Endothelial cell of umbilical vein (primary cell): ENCODE results near the gene CALML5. TPM values are rescaled to one million over a fixed set of nuclear protein-coding genes. Genes with fewer than 3 reads are reported as not detected.

ENCODE experiments used
- BruUV-seq: library from RNA; stranded (reverse); fragments of 400-500 nt; replicated peaks from 2 replicates; lab custom pipeline; 2021; lab: Mats Ljungman, UMichigan
- CTCF ChIA-PET: fragments of 300-600, 350-600 bp; sonication (Branson Sonifier 250); formaldehyde crosslinking; loops from one replicate; lab custom pipeline; 2021; ENCODE audit warnings: antibody characterized with exemption, inconsistent platforms; lab: Charles Lee
- POLR2A ChIA-PET: fragments of 300-600, 350-600 bp; sonication (Branson Sonifier 250); formaldehyde crosslinking; loops from one replicate; lab custom pipeline; 2021; ENCODE audit warnings: antibody characterized with exemption, inconsistent platforms; lab: Charles Lee
- DNase-seq: peaks from one replicate; pipeline ENCODE4 v3.0.0-alpha.2; 2011; ENCODE audit warnings: low read depth, low spot score
- FAIRE-seq: peaks from 2 replicates; lab custom pipeline; 2011; peaks lifted over from hg19 to GRCh38; lab: Jason Lieb, UNC
- H2AFZ ChIP-seq: 2 replicates; pipeline ENCODE4 v1.6.0; 2012; ENCODE audit warnings: low read depth, low read length, control low read depth, inconsistent platforms
- H3K27ac ChIP-seq: 2 replicates; pipeline ENCODE4 v1.5.1; 2011; ENCODE audit warnings: low read depth, mild to moderate bottlenecking, control low read depth, low read length, moderate library complexity; ENCODE audit not compliant: insufficient read depth
- H3K27me3 ChIP-seq, 2 experiments: 2 replicates each; pipeline versions ENCODE4 v1.6.0 to v1.6.1; 2011; ENCODE audit warnings: low read length in 2 of 2, mixed read lengths in 1 of 2; ENCODE audit not compliant: control insufficient read depth in 2 of 2, insufficient read depth in 2 of 2
- H3K36me3 ChIP-seq, 2 experiments: 2 replicates in 1 of 2; 3 replicates in 1 of 2; pipeline ENCODE4 v1.5.1; 2011; ENCODE audit warnings: low read length in 2 of 2, mild to moderate bottlenecking in 1 of 2, moderate library complexity in 1 of 2; ENCODE audit not compliant: control insufficient read depth in 2 of 2, insufficient read depth in 2 of 2; ENCODE audit errors: extremely low read depth in 1 of 2
- H3K4me1 ChIP-seq: 3 replicates; pipeline ENCODE4 v1.5.1; 2011; ENCODE audit warnings: mild to moderate bottlenecking, low read length; ENCODE audit not compliant: control insufficient read depth, insufficient read depth; ENCODE audit errors: extremely low read depth
- H3K4me2 ChIP-seq: 2 replicates; pipeline ENCODE4 v1.6.1; 2011; ENCODE audit warnings: low read length, control low read depth, mixed read lengths; ENCODE audit not compliant: insufficient read depth
- H3K4me3 ChIP-seq, 3 experiments: fragments of 200-600 bp in 1 of 3; sonication (generic), shearing (Covaris generic) in 1 of 3; replicated peaks in 1 of 3; 2 replicates each; pipeline ENCODE4 v1.5.1; 2011 to 2016; ENCODE audit warnings: control low read depth in 3 of 3, low read length in 3 of 3, mild to moderate bottlenecking in 2 of 3, inconsistent platforms in 1 of 3, low read depth in 1 of 3, moderate library complexity in 1 of 3; ENCODE audit not compliant: insufficient read depth in 1 of 3
- H3K79me2 ChIP-seq: 2 replicates; pipeline ENCODE4 v1.6.0; 2012; ENCODE audit warnings: low read length, inconsistent platforms; ENCODE audit not compliant: control insufficient read depth, insufficient read depth
- H3K9ac ChIP-seq: replicated peaks from 2 replicates; pipeline ENCODE3; 2011; ENCODE audit warnings: low read length, control low read depth; ENCODE audit not compliant: insufficient read depth; ENCODE audit errors: extremely low read depth
- H3K9me1 ChIP-seq: replicated peaks from 3 replicates; pipeline ENCODE4 v1.6.0; 2011; ENCODE audit warnings: mild to moderate bottlenecking, low read length; ENCODE audit not compliant: control insufficient read depth, insufficient read depth; ENCODE audit errors: extremely low read depth
- H3K9me3 ChIP-seq: replicated peaks from 2 replicates; pipeline ENCODE4 v1.5.1; 2012; ENCODE audit warnings: low read length, inconsistent platforms; ENCODE audit not compliant: control insufficient read depth, insufficient read depth
- H4K20me1 ChIP-seq: replicated peaks from 2 replicates; pipeline ENCODE3; 2011; ENCODE audit warnings: mild to moderate bottlenecking, low read length; ENCODE audit not compliant: control insufficient read depth, insufficient read depth; ENCODE audit errors: extremely low read depth
- CTCF ChIP-seq, 2 donors: IDR thresholded peaks; 1 replicate in 1 of 2; 2 replicates in 1 of 2; pipeline ENCODE4 v1.5.1; 2011; ENCODE audit warnings: low read length in 2 of 2, mild to moderate bottlenecking in 2 of 2, moderate library complexity in 2 of 2, control low read depth in 1 of 2, inconsistent platforms in 1 of 2, low read depth in 1 of 2; ENCODE audit not compliant: insufficient read depth in 1 of 2; ENCODE audit errors: extremely low read depth in 1 of 2
- EZH2 ChIP-seq: IDR thresholded peaks from 2 replicates; pipeline ENCODE4 v1.6.1; 2012; ENCODE audit warnings: borderline replicate concordance, low read depth, mild to moderate bottlenecking, moderate library complexity, low read length, inconsistent platforms; ENCODE audit not compliant: severe bottlenecking
- FOS ChIP-seq: IDR thresholded peaks from 2 replicates; pipeline ENCODE4 v1.6.1; 2011; ENCODE audit warnings: mild to moderate bottlenecking, low read length, moderate library complexity, borderline replicate concordance; ENCODE audit not compliant: insufficient read depth
- GATA2 ChIP-seq: IDR thresholded peaks from 2 replicates; pipeline ENCODE4 v1.7.0; 2011; ENCODE audit warnings: low read depth, mild to moderate bottlenecking, moderate library complexity, mixed read lengths, low read length; ENCODE audit not compliant: insufficient read length, insufficient read depth
- JUN ChIP-seq: IDR thresholded peaks from 2 replicates; pipeline ENCODE4 v1.6.1; 2011; ENCODE audit warnings: borderline replicate concordance, low read depth; ENCODE audit not compliant: insufficient read length, insufficient read depth
- MYC ChIP-seq: IDR thresholded peaks from one replicate; pipeline ENCODE4 v1.6.1; 2011; ENCODE audit warnings: mild to moderate bottlenecking, low read depth, low read length
- POLR2A ChIP-seq: IDR thresholded peaks from 2 replicates; pipeline ENCODE4 v1.6.1; 2012; ENCODE audit warnings: low read depth, mild to moderate bottlenecking, control low read depth, low read length
- POLR2AphosphoS5 ChIP-seq: IDR thresholded peaks from 2 replicates; pipeline ENCODE4 v1.6.1; 2012; ENCODE audit warnings: low read depth, mild to moderate bottlenecking, control low read depth, low read length, moderate library complexity; ENCODE audit not compliant: insufficient read depth
- dilution Hi-C: fragments of 300-500 bp; cut with MboI; formaldehyde crosslinking; loops from one replicate; pipeline ENCODE4 v1.15.0; 2019; ENCODE audit warnings: low sequenced_read_pairs; ENCODE audit not compliant: extremely low pct_ligation_motif_present
- intact Hi-C: fragments of 100-400 bp; cut with micrococcal nuclease; formaldehyde crosslinking; loops from one replicate; pipeline ENCODE4 v1.10.0; 2022
- polyA plus RNA-seq, 4 experiments: library from polyadenylated mRNA; depleted of rRNA in 3 of 4; stranded (reverse) in 3 of 4; unstranded in 1 of 4; fragments of >200 nt; gene quantifications; 2 replicates each; pipeline versions ENCODE4 v1.2.1 to v1.2.3, GENCODE V29; 2011 to 2012; ENCODE audit warnings: missing spikeins in 1 of 4
- total RNA-seq: library from RNA; stranded (reverse); gene quantifications from 2 replicates; pipeline ENCODE4 v1.2.3, GENCODE V29; 2021
- TF ChIP-seq, protein P1 (sequence below): IDR thresholded peaks from 2 replicates; pipeline ENCODE4 v1.6.1; 2011; ENCODE audit not compliant: insufficient read depth, insufficient read length

The CALML5 gene
- total and polyA plus RNA-seq, 2 donors (not counting 3 experiments of a cell fraction or from before 2014, with no cell fraction given) = not detected

GRCh38 chr10:5540891-5541290 is 41.5 kb upstream of the CALML5 start:
- no peak overlapping the region for H2AFZ ChIP-seq
- no peak overlapping the region for H3K4me2 ChIP-seq
- H3K9me1 ChIP-seq = no peaks in the 10 kb centered on the region
- H3K9me3 ChIP-seq = no peaks in the 10 kb centered on the region
- H3K9ac ChIP-seq = no peak overlapping the region
- CTCF ChIA-PET = no interaction called here
- dilution Hi-C loops = no loop called here
- POLR2A ChIA-PET = no interaction called here
- TF ChIP-seq JUN (no peak), POLR2A (no peak), FOS (no peak), EZH2 (no peak), MYC (no peak), GATA2 (no peak), CTCF (IDR thresholded peaks at IDR 0.05; ENCODE audit: extremely low read depth in 1 of 2, insufficient read depth in 1 of 2, low read depth in 1 of 2, low read length in 2 of 2) (no peak), POLR2AphosphoS5 (no peak)
- TF ChIP-seq, protein P1, sequence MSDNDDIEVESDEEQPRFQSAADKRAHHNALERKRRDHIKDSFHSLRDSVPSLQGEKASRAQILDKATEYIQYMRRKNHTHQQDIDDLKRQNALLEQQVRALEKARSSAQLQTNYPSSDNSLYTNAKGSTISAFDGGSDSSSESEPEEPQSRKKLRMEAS = no peak
- H3K27me3 ChIP-seq = no peaks in the 10 kb centered on the region
- FAIRE-seq (no peak), DNase-seq (no peak)
- no peak overlapping the region for H3K4me3 ChIP-seq
- peaks cover 11% of the 10 kb centered on the region for H3K4me1 ChIP-seq
- no TSS peak for BruUV-seq
- H3K36me3 ChIP-seq = no peaks in the 10 kb centered on the region
- H3K27ac ChIP-seq = no peak overlapping the region
- no peaks in the 10 kb centered on the region for H3K79me2 ChIP-seq
- H4K20me1 ChIP-seq = no peaks in the 10 kb centered on the region
- intact Hi-C loops = no loop called here
